NCI-H1694 treated with DMSO at 0.1 percent for 48 hours (cell line): ENCODE data around the gene PRKCQ.
"Not testable (repeated sequence)": the region's sequence is repeated elsewhere in the genome, so short reads cannot be mapped to it uniquely, and the experiment has no call there.

Experiments
- DNase-seq: peaks from one replicate; lab custom pipeline; 2025; lab: John Stamatoyannopoulos, UW

The PRKCQ gene

GRCh38 chr10:6491841-6492609, 88.1 kb downstream of the PRKCQ start:
- DNase-seq: no peak

- no peak for DNase-seq
Observed at GRCh38 chr10:6490614-6491013, 89.5 kb downstream of the PRKCQ start.

- no peak for DNase-seq
Observed at GRCh38 chr10:6487920-6488319, 92.2 kb downstream of the PRKCQ start.

GRCh38 chr10:6486309-6486708, 93.8 kb downstream of the PRKCQ start:
- DNase-seq: no peak

- DNase-seq: no peak
Observed at GRCh38 chr10:6482737-6483357, 97.2 kb downstream of the PRKCQ start.

- DNase-seq: no peak
Observed at GRCh38 chr10:6478722-6479121, 101.4 kb downstream of the PRKCQ start.

- DNase-seq: no peak
Observed at GRCh38 chr10:6476989-6477388, 103.1 kb downstream of the PRKCQ start.

GRCh38 chr10:6474871-6475270, 105.2 kb downstream of the PRKCQ start:
- no peak for DNase-seq

GRCh38 chr10:6473901-6474370, 106.1 kb downstream of the PRKCQ start:
- DNase-seq: no peak

GRCh38 chr10:6473430-6473829, 106.6 kb downstream of the PRKCQ start:
- DNase-seq: no peak

- not testable (repeated sequence) for DNase-seq
Observed at GRCh38 chr10:6472710-6473005, 107.4 kb downstream of the PRKCQ start.

GRCh38 chr10:6470894-6471618, 109.0 kb downstream of the PRKCQ start:
- no peak for DNase-seq

- DNase-seq: no peak
Observed at GRCh38 chr10:6469661-6470060, 110.4 kb downstream of the PRKCQ start.

GRCh38 chr10:6465854-6466601, 114.0 kb downstream of the PRKCQ start:
- no peak for DNase-seq

GRCh38 chr10:6465437-6465836, 114.6 kb downstream of the PRKCQ start:
- DNase-seq: no peak

GRCh38 chr10:6464862-6465430, 115.1 kb downstream of the PRKCQ start:
- no peak for DNase-seq

GRCh38 chr10:6463366-6463765, 116.7 kb downstream of the PRKCQ start:
- no peak for DNase-seq

- no peak for DNase-seq
Observed at GRCh38 chr10:6461961-6462360, 118.1 kb downstream of the PRKCQ start.

GRCh38 chr10:6460861-6461409, 119.1 kb downstream of the PRKCQ start:
- DNase-seq: no peak

GRCh38 chr10:6458814-6459213, 121.3 kb downstream of the PRKCQ start:
- DNase-seq: no peak

- no peak for DNase-seq
Observed at GRCh38 chr10:6457376-6457775, 122.7 kb downstream of the PRKCQ start.

- DNase-seq: no peak
Observed at GRCh38 chr10:6456067-6456466, 124.0 kb downstream of the PRKCQ start.
